Measurements from ENCODE around the gene GPR84. TPM values are rescaled to one million over a fixed set of nuclear protein-coding genes. Genes with fewer than 3 reads are reported as not detected.

GPR84 gene
- total and polyA plus RNA-seq, 10 of the 15 experiments (the other 5 are each of a cell fraction or from before 2014, with no cell fraction given) = 0.37 to 4.7 (median 2.6) TPM

GRCh38 chr12:54398218-54398617, 33.9 kb upstream of the GPR84 start (continued):
- TF ChIP-seq E2F8 (IDR thresholded peaks at IDR 0.05; ENCODE audit: low read depth, partially characterized antibody) (no peak), BCL11A (IDR thresholded peaks at IDR 0.05; ENCODE audit: low read depth, low read length) (no peak), NR2F1 (conservative IDR thresholded peaks at IDR 0.05) (no peak), MTA3 (IDR thresholded peaks at IDR 0.05; ENCODE audit: borderline replicate concordance, low read length) (no peak), TCF7 (IDR thresholded peaks at IDR 0.05; ENCODE audit: borderline replicate concordance) (no peak), IRF5 (IDR thresholded peaks at IDR 0.05; ENCODE audit: borderline replicate concordance) (no peak)

- FAIRE-seq (no peak), DNase-seq (ENCODE audit: low read depth, low spot score) (no peak), ATAC-seq (no peak)
- Histone ChIP-seq H3K36me3 (ENCODE audit: control insufficient read depth in 2 of 2, insufficient read depth in 2 of 2, low read length in 1 of 2) (no peaks in the 10 kb centered on the region), H3K27me3 (replicated peaks in 1 of 2; ENCODE audit: control insufficient read depth in 2 of 2, insufficient read depth in 2 of 2, low read length in 1 of 2) (no peaks in the 10 kb centered on the region), H3K4me2 (ENCODE audit: control insufficient read depth, insufficient read depth) (no peak overlapping the region), H3K79me2 (ENCODE audit: control insufficient read depth, insufficient read depth, low read length) (no peaks in the 10 kb centered on the region), H4K20me1 (ENCODE audit: control insufficient read depth, insufficient read depth) (no peaks in the 10 kb centered on the region), H3K9me3 (replicated peaks; ENCODE audit: control insufficient read depth, insufficient read depth, low read length) (no peaks in the 10 kb centered on the region), H3K9ac (ENCODE audit: control insufficient read depth, insufficient read depth, low read length) (no peak overlapping the region), H3K4me1 (ENCODE audit: control insufficient read depth, insufficient read depth, low read length) (no peaks in the 10 kb centered on the region), H3K4me3 (no peak overlapping the region), H3K27ac (ENCODE audit: control insufficient read depth, insufficient read depth) (no peak overlapping the region), H2AFZ (ENCODE audit: control insufficient read depth, low read depth, low read length) (no peak overlapping the region)
- ChIA-PET POLR2A (interaction anchor here (0.6 kb wide), 1 partner anchor 185 kb away, joined by 3 read pairs; no protein-coding TSS in a partner anchor), RAD21 (ENCODE audit: unreplicated experiment) (interaction anchor here (4.3 to 9.3 kb wide), 2 partner anchors 41 to 47 kb away, joined by 50 to 296 read pairs; no protein-coding TSS in a partner anchor), SMC1A (ENCODE audit: uncharacterized antibody, unreplicated experiment) (interaction anchor here (0.9 to 12.3 kb wide), 3 partner anchors 28 to 64 kb away, joined by 3 to 469 read pairs (median 3); no protein-coding TSS in a partner anchor), CTCF (interaction anchor here (0.9 to 12.3 kb wide), 8 partner anchors 7 to 138 kb away, joined by 3 to 1071 read pairs (median 10); partner anchors contain the start of genes ITGA5 and ZNF385A)
- 0% methylated on average over 1 of the region's 1 CpG for WGBS (ENCODE audit: insufficient coverage, insufficient replicate concordance, low lambda C conversion rate, missing lambda C conversion rate)
- BruUV-seq (replicated peaks) = no TSS peak
- in situ Hi-C loops (cut with MboI) (no loop called here), intact Hi-C loops (cut with micrococcal nuclease; ENCODE audit: unreplicated experiment) (no loop called here)
- no peak for TF ChIP-seq REST (IDR thresholded peaks at IDR 0.05; ENCODE audit: low read depth, low read length)
- TF ChIP-seq MYC (IDR thresholded peaks at IDR 0.05; ENCODE audit: insufficient read depth, insufficient read length, insufficient replicate concordance, low read length, severe bottlenecking) = no peak
- TF ChIP-seq FOXM1 (IDR thresholded peaks at IDR 0.05; ENCODE audit: low read depth, low read length) = no peak
- no peak for TF ChIP-seq WRNIP1 (IDR thresholded peaks at IDR 0.05; ENCODE audit: borderline replicate concordance, low read depth, low read length)
- TF ChIP-seq CEBPZ (IDR thresholded peaks at IDR 0.05; ENCODE audit: low read depth, low read length) = no peak
Observed at GRCh38 chr12:54397157-54397556, 32.9 kb upstream of the GPR84 start.

Data from GM12878 (cell line).